HepG2 (cell line): ENCODE measurements around the gene ZNF726. TPM values are rescaled to one million over a fixed set of nuclear protein-coding genes. Genes with fewer than 3 reads are reported as not detected.

Experiments
- ATAC-seq: fragments of 200-7000 bp; cut with Tn5 transposase; 3 replicates; pipeline ENCODE4 v1.9.1; 2020; ENCODE audit warnings: mild to moderate bottlenecking, moderate library complexity
- BruUV-seq: library from RNA; stranded (reverse); fragments of 400-500 nt; replicated peaks from 2 replicates; lab custom pipeline; 2021; lab: Mats Ljungman, UMichigan
- CTCF ChIA-PET: fragments of 300-600 bp; formaldehyde crosslinking; extraction: SDS; loops from one replicate; lab custom pipeline; 2021; ENCODE audit warnings: low total read pairs, inconsistent platforms, low intra/inter-chr PET ratio; lab: Yijun Ruan, JAX
- POLR2A ChIA-PET: fragments of 350-600 bp; sonication (Branson Sonifier 250); formaldehyde crosslinking; loops from one replicate; lab custom pipeline; 2020; ENCODE audit warnings: antibody characterized with exemption, inconsistent platforms; lab: Yijun Ruan, JAX
- DNase-seq: peaks from one replicate; pipeline ENCODE4 v3.0.0-alpha.2; 2015; ENCODE audit warnings: low spot score
- FAIRE-seq: peaks from 3 replicates; lab custom pipeline; 2011; peaks lifted over from hg19 to GRCh38; lab: Jason Lieb, UNC
- H2AFZ ChIP-seq: one replicate; pipeline ENCODE4 v1.6.1; 2011; ENCODE audit warnings: low read length, inconsistent platforms
- H3K27ac ChIP-seq: fragments of 300-600 bp; 3 replicates; pipeline ENCODE4 v1.8.0; 2011; ENCODE audit warnings: mixed run types, mild to moderate bottlenecking, mixed read lengths, low read length, inconsistent platforms; ENCODE audit not compliant: insufficient read depth; ENCODE audit errors: extremely low read length
- H3K27me3 ChIP-seq, 2 experiments: fragments of 200-600 bp in 1 of 2; 2 replicates in 1 of 2; 3 replicates in 1 of 2; pipeline versions ENCODE4 v1.6.0 to v1.8.0; 2011; ENCODE audit warnings: low read length in 2 of 2, mild to moderate bottlenecking in 2 of 2, moderate library complexity in 2 of 2, inconsistent platforms in 1 of 2; ENCODE audit not compliant: insufficient read depth in 2 of 2, control insufficient read depth in 1 of 2
- H3K36me3 ChIP-seq, 2 experiments: fragments of 200-600 bp in 1 of 2; replicated peaks in 1 of 2; 2 replicates in 1 of 2; 3 replicates in 1 of 2; pipeline versions ENCODE4 v1.5.1 to v1.8.0; 2011; ENCODE audit warnings: low read length in 2 of 2, inconsistent platforms in 1 of 2; ENCODE audit not compliant: insufficient read depth in 2 of 2, control insufficient read depth in 1 of 2
- H3K4me1 ChIP-seq: 2 replicates; pipeline ENCODE4 v1.5.1; 2012; ENCODE audit warnings: low read length, inconsistent platforms; ENCODE audit not compliant: insufficient read depth
- H3K4me2 ChIP-seq: 2 replicates; pipeline ENCODE4 v1.6.0; 2011; ENCODE audit warnings: low read depth, low read length, inconsistent platforms
- H3K4me3 ChIP-seq, 3 experiments: fragments of 200-600 bp in 1 of 3; sonication (generic), shearing (Covaris generic) in 1 of 3; replicated peaks in 1 of 3; 2 replicates each; pipeline ENCODE4 v1.5.1; 2011 to 2016; ENCODE audit warnings: low read length in 3 of 3, inconsistent platforms in 2 of 3, low read depth in 2 of 3, mild to moderate bottlenecking in 2 of 3, control low read depth in 1 of 3, mixed read lengths in 1 of 3; ENCODE audit not compliant: insufficient read depth in 1 of 3
- H3K79me2 ChIP-seq: one replicate; pipeline ENCODE4 v1.6.1; 2011; ENCODE audit warnings: low read length, inconsistent platforms; ENCODE audit not compliant: insufficient read depth
- H3K9ac ChIP-seq: 2 replicates; pipeline ENCODE4 v1.6.0; 2011; ENCODE audit warnings: mild to moderate bottlenecking, low read depth, low read length, inconsistent platforms; ENCODE audit not compliant: insufficient read depth
- H3K9me3 ChIP-seq: 2 replicates; pipeline ENCODE4 v1.5.1; 2012; ENCODE audit warnings: mild to moderate bottlenecking, low read length
- H4K20me1 ChIP-seq: 2 replicates; pipeline ENCODE4 v1.6.0; 2011; ENCODE audit warnings: inconsistent platforms, mild to moderate bottlenecking, low read length, moderate library complexity; ENCODE audit not compliant: insufficient read depth
- HOXD1 ChIP-seq: sonication (generic); formaldehyde crosslinking; IDR thresholded peaks from 2 replicates; pipeline ENCODE4 v1.5.0; 2020; ENCODE audit warnings: missing genetic modification reagents
- KMT2A ChIP-seq: sonication (generic); formaldehyde crosslinking; IDR thresholded peaks from 2 replicates; pipeline ENCODE4 v1.4.0; 2020; ENCODE audit warnings: missing genetic modification reagents
- MAX ChIP-seq: IDR thresholded peaks from 2 replicates; pipeline ENCODE4 v1.6.1; 2012; ENCODE audit warnings: inconsistent platforms
- MYC ChIP-seq: sonication (generic); formaldehyde crosslinking; IDR thresholded peaks from 2 replicates; pipeline ENCODE4 v1.9.0; 2021; ENCODE audit warnings: missing genetic modification reagents, borderline replicate concordance
- NBN ChIP-seq: fragments of 450-650 bp; conservative IDR thresholded peaks from 2 replicates; pipeline ENCODE4 v1.6.1; 2017
- ZNF121 ChIP-seq: sonication (generic); formaldehyde crosslinking; IDR thresholded peaks from 2 replicates; pipeline ENCODE4 v1.5.0; 2020; ENCODE audit warnings: mild to moderate bottlenecking, missing genetic modification reagents
- ZNF180 ChIP-seq: sonication (generic); formaldehyde crosslinking; IDR thresholded peaks from 2 replicates; pipeline ENCODE4 v1.4.0; 2020; ENCODE audit warnings: low read depth, missing genetic modification reagents, borderline replicate concordance
- ZNF615 ChIP-seq: sonication (generic); formaldehyde crosslinking; IDR thresholded peaks from 2 replicates; pipeline ENCODE4 v1.5.0; 2020; ENCODE audit warnings: mild to moderate bottlenecking, missing genetic modification reagents, borderline replicate concordance
- ZNF781 ChIP-seq: sonication (generic); formaldehyde crosslinking; IDR thresholded peaks from 2 replicates; pipeline ENCODE4 v1.5.1; 2020; ENCODE audit warnings: borderline replicate concordance, mild to moderate bottlenecking, missing genetic modification reagents; ENCODE audit errors: not compliant biosample characterization
- ZSCAN29 ChIP-seq: sonication (generic); formaldehyde crosslinking; conservative IDR thresholded peaks from 2 replicates; pipeline ENCODE4 v1.4.0; 2020; ENCODE audit warnings: mild to moderate bottlenecking, missing genetic modification reagents
- WGBS: methylation state at CpG from one replicate; pipeline ENCODE4 v1.1.6; 2017; ENCODE audit warnings: low lambda C conversion rate; 5-methylcytosine and 5-hydroxymethylcytosine counted together
- in situ Hi-C: cut with HindIII; loops from 2 replicates; pipeline ENCODE4 v1.10.0; 2017; ENCODE audit warnings: low pct_unique_long_range_greater_than_20kb; ENCODE audit not compliant: extremely low pct_ligation_motif_present
- intact Hi-C: fragments of 100-400 bp; cut with micrococcal nuclease; formaldehyde crosslinking; loops from one replicate; pipeline ENCODE4 v1.10.0; 2022; ENCODE audit not compliant: unreplicated experiment
- polyA plus RNA-seq, 8 experiments: library from polyadenylated mRNA; depleted of rRNA in 3 of 8; stranded (reverse) in 7 of 8; unstranded in 1 of 8; fragments of >200 nt; fragmentation: Illumina TruSeq in 4 of 8; extraction: Trizol in 4 of 8; gene quantifications; 2 replicates each; pipeline versions ENCODE4 v1.2.1 to v1.2.3, GENCODE V29; 2011 to 2016; ENCODE audit warnings: low read depth in 4 of 8, missing spikeins in 1 of 8, mixed read lengths in 1 of 8; ENCODE audit not compliant: insufficient read depth in 1 of 8
- total RNA-seq, 5 experiments: library from RNA; depleted of rRNA; stranded (reverse); fragments of >200 nt; fragmentation: Illumina TruSeq; extraction: Trizol; gene quantifications; 2 replicates each; pipeline ENCODE4 v1.2.3, GENCODE V29; 2016; ENCODE audit warnings: low read depth in 1 of 5
- TF ChIP-seq, protein P1 (sequence below): sonication (generic); formaldehyde crosslinking; IDR thresholded peaks from 2 replicates; pipeline ENCODE4 v1.5.0; 2020; ENCODE audit warnings: missing genetic modification reagents

Gene ZNF726
- total and polyA plus RNA-seq, 2 of the 13 experiments (the other 11 are each of a cell fraction or from before 2014, with no cell fraction given), result not detected

GRCh38 chr19:23917856-23918255 lies 3.2 kb downstream of the ZNF726 start:
- H3K4me3 ChIP-seq, result no peak overlapping the region
- H4K20me1 ChIP-seq, result no peaks in the 10 kb centered on the region
- TF ChIP-seq HOXD1 (no peak), ZNF781 (CRISPR knock-in tag) (no peak), ZNF180 (no peak), ZSCAN29 (no peak), KMT2A (CRISPR knock-in tag) (no peak), ZNF615 (CRISPR knock-in tag) (no peak), MYC (no peak), ZNF121 (no peak), NBN (no peak), MAX (no peak)
- TF ChIP-seq, protein P1, sequence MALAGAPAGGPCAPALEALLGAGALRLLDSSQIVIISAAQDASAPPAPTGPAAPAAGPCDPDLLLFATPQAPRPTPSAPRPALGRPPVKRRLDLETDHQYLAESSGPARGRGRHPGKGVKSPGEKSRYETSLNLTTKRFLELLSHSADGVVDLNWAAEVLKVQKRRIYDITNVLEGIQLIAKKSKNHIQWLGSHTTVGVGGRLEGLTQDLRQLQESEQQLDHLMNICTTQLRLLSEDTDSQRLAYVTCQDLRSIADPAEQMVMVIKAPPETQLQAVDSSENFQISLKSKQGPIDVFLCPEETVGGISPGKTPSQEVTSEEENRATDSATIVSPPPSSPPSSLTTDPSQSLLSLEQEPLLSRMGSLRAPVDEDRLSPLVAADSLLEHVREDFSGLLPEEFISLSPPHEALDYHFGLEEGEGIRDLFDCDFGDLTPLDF (CRISPR knock-in tag), result no peak
- H3K79me2 ChIP-seq, result no peaks in the 10 kb centered on the region
- CTCF ChIA-PET, result no interaction called here
- intact Hi-C loops (no loop called here), in situ Hi-C loops (no loop called here)
- DNase-seq (no peak), ATAC-seq (no peak), FAIRE-seq (no peak)
- WGBS, result 28% methylated on average over 5 of the region's 5 CpGs
- H3K9ac ChIP-seq, result no peak overlapping the region
- no peaks in the 10 kb centered on the region for H3K27me3 ChIP-seq
- H3K4me1 ChIP-seq, result no peaks in the 10 kb centered on the region
- H3K36me3 ChIP-seq, result no peaks in the 10 kb centered on the region
- POLR2A ChIA-PET, result no interaction called here
- H2AFZ ChIP-seq, result no peak overlapping the region
- H3K27ac ChIP-seq, result no peak overlapping the region
- no peak overlapping the region for H3K4me2 ChIP-seq
- BruUV-seq, result no TSS peak
- H3K9me3 ChIP-seq, result peaks cover 82% of the 10 kb centered on the region
